ENCODE measurements around the gene ZER1.

ZER1 gene

GRCh38 chr9:128743421-128743820, 28.3 kb downstream of the ZER1 start:
- in situ Hi-C loops (cut with HindIII; ENCODE audit: low sequenced_read_pairs): no loop called here

DNA sequence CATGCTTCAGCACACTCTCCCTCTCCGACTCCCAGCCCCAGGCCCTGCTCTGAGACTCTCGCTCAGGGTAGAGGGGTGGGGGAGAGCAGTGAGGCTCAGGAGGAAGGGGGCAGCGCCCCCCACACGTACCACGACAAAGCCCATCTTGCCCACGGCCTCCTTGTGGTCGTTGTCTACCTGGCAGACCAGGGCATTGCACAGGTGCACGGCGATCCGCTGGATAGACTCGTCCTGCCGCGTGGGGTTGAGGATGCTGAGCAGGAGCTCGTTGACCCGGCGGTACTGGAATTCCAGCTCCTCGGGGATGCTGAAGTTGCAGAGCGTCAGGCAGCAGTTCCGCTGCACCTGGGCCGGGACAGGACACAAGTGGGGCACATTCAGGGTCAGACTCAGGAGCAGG, 29.3 kb downstream of the ZER1 start:
- in situ Hi-C loops (cut with HindIII; ENCODE audit: low sequenced_read_pairs): no loop called here

DNA sequence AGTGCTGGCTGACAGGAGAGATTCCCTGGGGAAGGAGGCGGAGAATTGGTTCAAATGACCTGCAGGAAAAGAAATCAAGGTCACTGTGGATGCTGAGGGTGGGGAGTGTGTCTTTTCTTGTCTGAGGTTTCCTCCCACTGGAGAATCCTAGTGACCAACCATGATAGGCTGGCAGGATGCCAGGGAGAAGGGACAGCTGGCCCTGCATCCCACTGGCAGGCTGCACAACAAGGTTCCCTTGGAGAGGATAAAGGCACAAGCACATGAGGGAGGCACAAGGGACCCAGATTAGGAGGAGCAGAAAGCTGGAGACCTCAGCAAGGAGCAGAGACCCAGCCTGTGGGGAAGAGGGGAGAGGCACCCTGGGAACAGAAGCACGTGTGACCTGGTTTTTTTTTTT, 36.4 kb downstream of the ZER1 start:
- in situ Hi-C loops (cut with HindIII; ENCODE audit: low sequenced_read_pairs): no loop called here

DNA sequence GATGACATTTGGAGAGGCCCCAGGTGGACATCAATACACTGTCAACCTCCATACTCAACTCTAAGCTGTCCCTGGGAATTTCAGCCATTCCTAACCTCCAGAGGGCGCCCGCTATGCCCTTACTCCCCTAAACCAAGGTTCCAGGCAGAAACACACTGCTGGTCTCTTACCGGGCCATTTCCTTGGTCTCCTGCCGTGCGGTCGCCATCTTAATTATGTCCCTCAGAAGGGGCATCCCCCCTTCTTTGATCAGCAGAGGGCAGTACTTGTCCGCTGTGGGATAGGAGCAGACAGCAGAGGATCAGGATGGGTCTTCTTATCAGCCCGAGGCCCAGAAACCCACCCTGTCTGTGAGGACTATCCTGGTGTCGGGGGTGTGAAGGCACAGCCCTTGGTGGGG, 38.5 kb downstream of the ZER1 start:
- in situ Hi-C loops (cut with HindIII; ENCODE audit: low sequenced_read_pairs): no loop called here

- in situ Hi-C loops (cut with HindIII; ENCODE audit: low sequenced_read_pairs): no loop called here
Measured at GRCh38 chr9:128732576-128732975, 39.2 kb downstream of the ZER1 start.

GRCh38 chr9:128731691-128732090, 40.0 kb downstream of the ZER1 start:
- in situ Hi-C loops (cut with HindIII; ENCODE audit: low sequenced_read_pairs): no loop called here

GRCh38 chr9:128731093-128731492, 40.6 kb downstream of the ZER1 start:
- in situ Hi-C loops (cut with HindIII; ENCODE audit: low sequenced_read_pairs): no loop called here

DNA sequence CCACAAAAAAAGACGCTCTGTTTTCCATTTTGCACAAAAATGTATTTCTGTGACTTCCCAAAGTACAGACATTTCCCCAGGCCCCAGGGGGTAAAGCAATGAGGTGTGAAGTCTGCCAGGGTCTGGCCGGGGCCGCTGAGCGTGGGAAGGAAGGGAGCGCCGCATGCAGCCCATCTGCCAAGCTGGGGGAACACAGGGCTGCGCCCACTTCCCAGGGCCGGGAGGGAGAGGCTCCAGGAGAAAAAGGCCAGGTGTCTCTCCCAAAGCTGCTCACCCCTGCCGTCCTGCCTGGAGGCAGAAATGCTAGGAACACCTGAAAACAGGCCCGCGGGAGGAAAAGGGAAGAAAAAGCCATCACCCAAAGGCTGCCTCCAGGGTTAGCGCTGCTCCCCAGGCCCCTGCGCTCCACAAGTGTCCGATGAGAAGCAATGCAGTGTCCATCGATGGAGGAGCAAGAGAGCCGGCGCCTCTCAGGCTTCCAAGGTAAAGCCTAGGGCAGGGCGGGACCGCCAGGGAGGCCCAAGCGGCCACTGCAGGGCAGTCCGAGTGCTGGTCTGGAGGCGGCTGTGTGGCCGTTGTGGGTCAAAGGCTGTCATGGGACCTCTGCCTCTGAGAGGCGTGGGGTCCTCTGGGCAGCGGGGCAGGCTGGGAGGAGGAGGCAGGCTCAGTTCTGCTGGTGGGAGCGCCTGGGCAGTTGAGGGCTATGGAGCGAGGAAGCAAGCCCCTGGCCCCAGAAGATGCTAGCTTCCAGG, 41.8 kb downstream of the ZER1 start:
- in situ Hi-C loops (cut with HindIII; ENCODE audit: low sequenced_read_pairs): no loop called here

DNA sequence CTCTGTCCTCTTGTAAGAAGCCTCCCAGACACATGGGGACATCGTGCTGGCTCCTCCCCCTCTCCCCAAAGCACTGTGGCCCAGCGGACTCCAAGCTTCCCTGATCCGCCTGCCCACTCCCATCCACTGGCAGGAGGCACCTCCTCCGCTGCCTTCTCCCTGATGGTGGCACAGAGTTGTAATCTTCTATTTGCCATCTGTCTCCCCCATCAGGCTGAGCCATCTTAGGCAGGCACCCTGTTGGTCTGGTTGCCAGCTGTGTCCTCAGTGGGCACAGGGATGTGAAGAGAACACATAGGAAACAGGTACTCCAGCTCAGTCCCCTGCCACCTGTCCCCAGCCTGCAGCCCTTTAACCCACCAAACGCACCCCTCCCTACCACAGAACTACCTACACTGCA, 42.4 kb downstream of the ZER1 start:
- in situ Hi-C loops (cut with HindIII; ENCODE audit: low sequenced_read_pairs): no loop called here

DNA sequence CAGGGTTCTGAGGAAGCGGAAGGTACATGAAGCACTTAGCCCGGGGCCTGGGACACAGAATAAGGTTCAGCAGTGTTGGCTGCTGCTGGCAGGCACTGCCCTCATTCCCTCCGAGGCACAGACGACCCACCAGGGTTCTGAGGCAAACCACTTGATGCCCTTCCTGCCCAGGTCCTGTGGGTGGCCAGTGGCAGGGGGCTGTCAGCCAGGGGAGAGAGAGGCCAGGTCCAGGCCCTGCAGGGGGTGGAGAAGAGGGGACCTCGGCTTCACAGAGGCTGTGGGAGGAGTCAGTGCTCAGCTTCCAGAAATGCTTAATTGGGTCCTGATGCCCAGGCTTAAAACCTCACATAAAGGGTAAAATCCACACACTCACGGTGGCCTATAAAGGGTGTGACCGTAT, 43.4 kb downstream of the ZER1 start:
- in situ Hi-C loops (cut with HindIII; ENCODE audit: low sequenced_read_pairs): no loop called here

GRCh38 chr9:128727640-128728248, 44.0 kb downstream of the ZER1 start:
- in situ Hi-C loops (cut with HindIII; ENCODE audit: low sequenced_read_pairs): no loop called here

- in situ Hi-C loops (cut with HindIII; ENCODE audit: low sequenced_read_pairs): no loop called here
Measured at GRCh38 chr9:128724744-128725211, 46.9 kb downstream of the ZER1 start.

- in situ Hi-C loops (cut with HindIII; ENCODE audit: low sequenced_read_pairs): no loop called here
Measured at GRCh38 chr9:128723866-128724743, 47.6 kb downstream of the ZER1 start, which contains the start of gene ZDHHC12. Gene ZDHHC12 (minus strand): TSS chr9:128724127. CDS start chr9:128724093, 34 bp downstream.

DNA sequence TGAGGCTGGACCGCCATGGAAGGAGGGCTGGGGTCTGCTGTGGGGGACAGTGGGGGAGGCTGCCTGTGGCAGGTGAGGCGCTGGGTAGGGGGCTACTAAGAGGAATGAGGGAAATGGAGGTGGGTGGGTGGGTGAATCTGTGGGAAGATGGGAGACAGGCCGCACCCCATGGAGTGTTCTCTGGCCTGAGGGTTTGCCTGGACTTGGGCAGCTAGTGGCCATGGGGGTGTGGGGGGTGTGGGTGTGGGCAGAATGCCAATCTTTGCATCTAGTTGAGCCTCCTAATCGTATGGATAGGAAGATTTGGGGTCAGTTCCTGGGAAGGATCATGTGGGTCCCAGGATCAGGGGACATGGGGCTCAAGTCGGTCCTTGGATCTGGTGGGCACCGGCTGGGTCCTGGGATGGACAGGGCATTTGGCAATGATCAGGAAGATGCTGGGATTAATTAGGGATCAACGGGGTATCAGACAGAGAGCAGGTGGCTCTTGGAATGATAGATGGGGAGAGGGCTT, 48.3 kb downstream of the ZER1 start:
- in situ Hi-C loops (cut with HindIII; ENCODE audit: low sequenced_read_pairs): no loop called here

- in situ Hi-C loops (cut with HindIII; ENCODE audit: low sequenced_read_pairs): no loop called here
Measured at GRCh38 chr9:128722380-128723351, 49.1 kb downstream of the ZER1 start.

GRCh38 chr9:128721487-128722010, 50.2 kb downstream of the ZER1 start:
- in situ Hi-C loops (cut with HindIII; ENCODE audit: low sequenced_read_pairs): no loop called here

- in situ Hi-C loops (cut with HindIII; ENCODE audit: low sequenced_read_pairs): no loop called here
Measured at GRCh38 chr9:128720841-128721486, 50.8 kb downstream of the ZER1 start.

DNA sequence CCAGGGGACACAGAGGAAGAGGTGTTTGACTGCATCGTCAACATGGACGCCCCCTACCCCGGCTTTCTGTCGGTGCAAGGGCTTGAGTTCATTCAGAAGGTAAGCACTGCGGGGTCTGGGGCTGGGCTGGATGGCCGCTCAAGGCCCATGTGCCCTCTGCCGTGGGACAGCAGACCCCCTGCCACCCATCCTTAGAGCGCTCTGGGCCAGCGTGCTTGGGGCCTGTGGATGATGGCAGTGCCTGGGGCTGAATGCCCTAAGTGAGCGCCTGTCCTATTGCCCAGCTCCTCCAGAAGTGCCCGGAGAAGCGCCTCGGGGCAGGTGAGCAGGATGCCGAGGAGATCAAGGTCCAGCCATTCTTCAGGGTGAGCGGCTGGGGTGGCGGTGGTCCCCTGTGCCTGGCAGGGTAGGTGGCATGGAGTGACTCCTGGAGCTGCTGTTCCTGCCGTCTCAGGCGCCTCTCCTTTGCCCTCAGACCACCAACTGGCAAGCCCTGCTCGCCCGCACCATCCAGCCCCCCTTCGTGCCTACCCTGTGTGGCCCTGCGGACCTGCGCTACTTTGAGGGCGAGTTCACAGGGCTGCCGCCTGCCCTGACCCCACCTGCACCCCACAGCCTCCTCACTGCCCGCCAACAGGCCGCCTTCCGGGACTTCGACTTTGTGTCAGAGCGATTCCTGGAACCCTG, 51.7 kb downstream of the ZER1 start:
- in situ Hi-C loops (cut with HindIII; ENCODE audit: low sequenced_read_pairs): no loop called here

DNA sequence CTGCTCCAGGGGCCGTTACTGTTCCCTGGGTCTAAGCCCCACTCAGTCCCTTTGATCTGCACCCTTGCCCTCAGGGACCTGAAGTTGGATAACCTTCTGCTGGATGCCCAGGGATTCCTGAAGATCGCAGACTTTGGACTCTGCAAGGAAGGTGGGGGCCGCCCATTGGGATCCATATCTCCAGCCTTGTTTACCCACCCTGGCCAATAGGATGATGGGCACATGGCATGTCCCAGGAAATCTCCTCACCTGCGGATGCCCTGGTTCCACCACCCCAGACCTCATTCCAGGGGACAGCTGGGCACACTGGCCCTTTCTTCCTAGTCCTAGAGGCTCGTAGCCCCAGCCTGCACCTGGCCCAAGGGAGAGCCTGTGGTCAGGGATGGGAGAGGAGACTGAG, 53.3 kb downstream of the ZER1 start:
- in situ Hi-C loops (cut with HindIII; ENCODE audit: low sequenced_read_pairs): no loop called here
